K562 (cell line): ENCODE measurements around the gene MMP7. TPM values are rescaled to one million over a fixed set of nuclear protein-coding genes. Genes with fewer than 3 reads are reported as not detected.

ENCODE experiments used
- ATAC-seq: fragments of 200-7000 bp; cut with Tn5 transposase; 3 replicates; pipeline ENCODE4 v1.9.1; 2020; ENCODE audit warnings: moderate library complexity
- BruUV-seq: library from RNA; stranded (reverse); fragments of 400-500 nt; replicated peaks from 2 replicates; lab custom pipeline; 2021; lab: Mats Ljungman, UMichigan
- CTCF ChIA-PET: fragments of 300-600 bp; formaldehyde crosslinking; extraction: SDS; loops from one replicate; lab custom pipeline; 2021; ENCODE audit warnings: low intra/inter-chr PET ratio; lab: Yijun Ruan, JAX
- POLR2A ChIA-PET: fragments of 300-600, 350-650 bp; sonication (Branson Sonifier 250); formaldehyde crosslinking; extraction: SDS; loops from one replicate; lab custom pipeline; 2021; ENCODE audit warnings: antibody characterized with exemption, inconsistent platforms; lab: Yijun Ruan, JAX
- DNase-seq, 4 experiments: peaks; one replicate each; pipeline versions ENCODE4 v3.0.0 to v3.0.0-alpha.2; 2011 to 2018; ENCODE audit warnings: low spot score in 3 of 4, mixed read lengths in 3 of 4; ENCODE audit errors: extremely low read depth in 1 of 4
- FAIRE-seq: peaks from 2 replicates; lab custom pipeline; 2011; peaks lifted over from hg19 to GRCh38; lab: Jason Lieb, UNC
- H2AFZ ChIP-seq: 2 replicates; pipeline ENCODE4 v1.6.0; 2011; ENCODE audit warnings: low read depth, low read length, control low read depth, inconsistent platforms
- H3K27ac ChIP-seq: fragments of 200-600 bp; 3 replicates; pipeline ENCODE4 v1.8.0; 2011; ENCODE audit warnings: low read depth, mild to moderate bottlenecking, control low read depth, inconsistent platforms, low read length, moderate library complexity, mixed read lengths; ENCODE audit errors: extremely low read depth
- H3K27me3 ChIP-seq, 2 experiments: fragments of 300-600 bp in 1 of 2; 2 replicates in 1 of 2; 3 replicates in 1 of 2; pipeline versions ENCODE4 v1.6.0 to v1.8.0; 2011; ENCODE audit warnings: inconsistent platforms in 2 of 2, low read length in 2 of 2, mild to moderate bottlenecking in 1 of 2, mixed read lengths in 1 of 2, moderate library complexity in 1 of 2; ENCODE audit not compliant: control insufficient read depth in 2 of 2, insufficient read depth in 2 of 2
- H3K36me3 ChIP-seq: fragments of 300-600 bp; 3 replicates; pipeline ENCODE4 v1.8.0; 2011; ENCODE audit warnings: mild to moderate bottlenecking, low read length, inconsistent platforms; ENCODE audit not compliant: control insufficient read depth, insufficient read depth
- H3K4me1 ChIP-seq, 2 experiments: fragments of 200-600 bp in 1 of 2; replicated peaks in 1 of 2; 2 replicates in 1 of 2; 3 replicates in 1 of 2; pipeline versions ENCODE4 v1.5.1 to v1.8.0; 2011; ENCODE audit warnings: inconsistent platforms in 2 of 2, low read length in 2 of 2, mild to moderate bottlenecking in 1 of 2, mixed read lengths in 1 of 2, moderate library complexity in 1 of 2; ENCODE audit not compliant: control insufficient read depth in 2 of 2, insufficient read depth in 2 of 2
- H3K4me2 ChIP-seq: 2 replicates; pipeline ENCODE4 v1.6.1; 2011; ENCODE audit warnings: low read length, control low read depth, inconsistent platforms, mixed read lengths; ENCODE audit not compliant: insufficient read depth
- H3K4me3 ChIP-seq: fragments of 200-600 bp; sonication (generic), shearing (Covaris generic); 2 replicates; pipeline ENCODE4 v1.5.1; 2016; ENCODE audit warnings: control low read depth, inconsistent platforms
- H3K79me2 ChIP-seq: fragments of 200-600 bp; 3 replicates; pipeline ENCODE4 v1.8.0; 2011; ENCODE audit warnings: low read length, inconsistent platforms; ENCODE audit not compliant: control insufficient read depth, insufficient read depth
- H3K9ac ChIP-seq, 2 experiments: 2 replicates each; pipeline versions ENCODE4 v1.6.0 to v1.6.1; 2011; ENCODE audit warnings: low read depth in 2 of 2, low read length in 2 of 2, control low read depth in 1 of 2, inconsistent platforms in 1 of 2, mild to moderate bottlenecking in 1 of 2, mixed read lengths in 1 of 2; ENCODE audit not compliant: insufficient read depth in 1 of 2
- H3K9me1 ChIP-seq: one replicate; pipeline ENCODE4 v1.6.0; 2011; ENCODE audit warnings: inconsistent platforms, mild to moderate bottlenecking, low read length, moderate library complexity; ENCODE audit not compliant: control insufficient read depth, insufficient read depth
- H3K9me3 ChIP-seq: replicated peaks from 2 replicates; pipeline ENCODE4 v1.5.1; 2011; ENCODE audit warnings: low read depth, low read length, inconsistent platforms; ENCODE audit not compliant: control insufficient read depth, insufficient read depth
- H4K20me1 ChIP-seq: replicated peaks from 2 replicates; pipeline ENCODE4 v1.6.1; 2011; ENCODE audit warnings: low read length, inconsistent platforms, mixed read lengths; ENCODE audit not compliant: control insufficient read depth, insufficient read depth
- CBX3 ChIP-seq, 2 experiments: IDR thresholded peaks; 1 replicate in 1 of 2; 2 replicates in 1 of 2; pipeline ENCODE4 v1.6.1; 2012; ENCODE audit warnings: inconsistent platforms in 2 of 2, low read length in 2 of 2, borderline replicate concordance in 1 of 2, control low read depth in 1 of 2
- DDX20 ChIP-seq: fragments of 450-650 bp; IDR thresholded peaks from 2 replicates; pipeline ENCODE4 v1.6.1; 2016; ENCODE audit warnings: missing genetic modification characterization, low read depth, mild to moderate bottlenecking, missing compliant biosample characterization, moderate library complexity
- NFE2 ChIP-seq: IDR thresholded peaks from 2 replicates; pipeline ENCODE4 v1.6.1; 2014; ENCODE audit warnings: antibody characterized with exemption, low read depth
- NFRKB ChIP-seq: fragments of 450-650 bp; IDR thresholded peaks from 2 replicates; pipeline ENCODE4 v1.6.1; 2016; ENCODE audit warnings: low read depth
- PHF8 ChIP-seq: fragments of 200-600 bp; sonication (generic); IDR thresholded peaks from 2 replicates; pipeline ENCODE4 v1.6.1; 2012; ENCODE audit warnings: mixed run types, mild to moderate bottlenecking, inconsistent platforms, low read length, moderate library complexity, borderline replicate concordance
- RBM25 ChIP-seq: fragments of 200-400 bp; formaldehyde crosslinking; IDR thresholded peaks from 2 replicates; pipeline ENCODE4 v1.6.1; 2018; ENCODE audit warnings: low read length, low read depth, moderate library complexity; ENCODE audit not compliant: severe bottlenecking
- RHOXF2B ChIP-seq: fragments of 250-450 bp; sonication (Bioruptor Pico); conservative IDR thresholded peaks from 2 replicates; pipeline ENCODE4 v1.5.1; 2021
- SAFB2 ChIP-seq: fragments of 200-400 bp; formaldehyde crosslinking; IDR thresholded peaks from 2 replicates; pipeline ENCODE4 v1.6.1; 2018; ENCODE audit warnings: borderline replicate concordance, low read length, low read depth, moderate library complexity; ENCODE audit not compliant: severe bottlenecking
- TRIM24 ChIP-seq, 2 experiments: fragments of 450-650 bp; IDR thresholded peaks; 2 replicates each; pipeline ENCODE4 v1.6.1; 2016
- ZBTB17 ChIP-seq: fragments of 450-650 bp; formaldehyde crosslinking; IDR thresholded peaks from 2 replicates; pipeline ENCODE4 v1.4.0; 2020; ENCODE audit warnings: mild to moderate bottlenecking
- ZMIZ1 ChIP-seq, 2 experiments: fragments of 150-350 bp in 1 of 2; IDR thresholded peaks; 2 replicates each; pipeline ENCODE4 v1.6.1; 2012 to 2016; ENCODE audit warnings: low read depth in 2 of 2, low read length in 2 of 2, mild to moderate bottlenecking in 1 of 2, moderate library complexity in 1 of 2
- ZNF263 ChIP-seq: sonication (generic); formaldehyde crosslinking; IDR thresholded peaks from 2 replicates; pipeline ENCODE4 v1.8.0; 2022; ENCODE audit warnings: mild to moderate bottlenecking, missing genetic modification reagents, borderline replicate concordance
- ZNF354B ChIP-seq: fragments of 250-450 bp; sonication (Bioruptor Pico); IDR thresholded peaks from 2 replicates; pipeline ENCODE4 v1.4.0; 2020
- ZNF395 ChIP-seq: fragments of 200-800 bp; sonication (Bioruptor generic); IDR thresholded peaks from 2 replicates; pipeline ENCODE4 v1.6.1; 2017; ENCODE audit warnings: missing genetic modification characterization, missing compliant biosample characterization
- ZNF551 ChIP-seq: fragments of 250-450 bp; sonication (Bioruptor Pico); IDR thresholded peaks from 2 replicates; pipeline ENCODE4 v1.5.0; 2021; ENCODE audit warnings: mild to moderate bottlenecking, moderate library complexity
- ZNF766 ChIP-seq: fragments of 200-800 bp; sonication (Bioruptor generic); conservative IDR thresholded peaks from 2 replicates; pipeline ENCODE4 v1.6.1; 2016; ENCODE audit warnings: missing genetic modification characterization, missing compliant biosample characterization
- WGBS: fragments of 100-300 bp; shearing (Covaris generic); methylation state at CpG from one replicate; pipeline ENCODE4 v1.1.6; 2016; ENCODE audit warnings: low coverage, mixed read lengths; ENCODE audit not compliant: insufficient coverage; ENCODE audit errors: missing lambda C conversion rate; 5-methylcytosine and 5-hydroxymethylcytosine counted together
- in situ Hi-C: fragments of 300-500 bp; cut with MboI; formaldehyde crosslinking; loops from 4 replicates; pipeline ENCODE4 v1.15.0; 2018; ENCODE audit warnings: inconsistent platforms, mixed read lengths
- intact Hi-C: fragments of 100-400 bp; cut with micrococcal nuclease; formaldehyde crosslinking; loops from 2 replicates; pipeline ENCODE4 v1.14.2; 2022
- polyA plus RNA-seq, 8 experiments: library from polyadenylated mRNA; depleted of rRNA in 4 of 8; stranded (reverse) in 5 of 8; unstranded in 3 of 8; fragments of >200 nt; fragmentation: Nextera tagmentation in 2 of 8; fragmentation: Illumina TruSeq in 1 of 8; extraction: Ambion mirVana in 2 of 8; extraction: Trizol in 1 of 8; gene quantifications; 2 replicates each; pipeline versions ENCODE4 v1.2.1 to v1.2.3, GENCODE V29; 2011 to 2014; ENCODE audit warnings: inconsistent platforms in 1 of 8, missing spikeins in 1 of 8
- total RNA-seq, 7 experiments: library from RNA; depleted of rRNA in 6 of 7; stranded (reverse); fragments of >200 nt in 6 of 7; fragmentation: Illumina TruSeq in 2 of 7; extraction: Trizol in 2 of 7; gene quantifications; 2 replicates each; pipeline versions ENCODE4 v1.2.1 to v1.2.3, GENCODE V29; 2011 to 2021; ENCODE audit warnings: low replicate concordance in 1 of 7
- TF ChIP-seq, protein P1 (sequence below): fragments of 200-800 bp; sonication (Bioruptor generic); IDR thresholded peaks from 2 replicates; pipeline ENCODE4 v1.6.1; 2017; ENCODE audit warnings: missing genetic modification characterization, missing compliant biosample characterization

Gene MMP7
- total and polyA plus RNA-seq, 9 of the 15 experiments (the other 6 are each of a cell fraction or from before 2014, with no cell fraction given) = 0.13 TPM; not detected in 8

- WGBS = 0% methylated on average over 1 of the region's 1 CpG
- Histone ChIP-seq H4K20me1 (no peaks in the 10 kb centered on the region), H2AFZ (peak overlapping the region; percentile 76), H3K27ac (peak overlapping the region; percentile 51), H3K9me1 (no peaks in the 10 kb centered on the region), H3K9ac (peak overlapping the region; percentile 8 to 59; a peak in 2 of 4 replicates), H3K4me1 (peaks cover 7 to 18% of the 10 kb centered on the region in 2 experiments), H3K4me3 (no peak overlapping the region), H3K36me3 (no peaks in the 10 kb centered on the region), H3K9me3 (no peaks in the 10 kb centered on the region), H3K27me3 (no peaks in the 10 kb centered on the region), H3K79me2 (no peaks in the 10 kb centered on the region), H3K4me2 (peak overlapping the region; percentile 20)
- FAIRE-seq (peak; percentile 73), ATAC-seq (peak; percentile 94), DNase-seq (peak in 3 of 4 experiments; percentile 16 to 62 (median 43))
- ChIA-PET POLR2A (interaction anchor here (0.7 to 1.2 kb wide), 2 partner anchors 10 to 16 kb away, joined by 4 to 5 read pairs; no protein-coding TSS in a partner anchor), CTCF (no interaction called here)
- intact Hi-C loops = loop anchor here (5.0 kb wide), 1 partner anchor 85 kb away; no protein-coding TSS in a partner anchor
- in situ Hi-C loops = no loop called here
- BruUV-seq = no TSS peak
- TF ChIP-seq NFE2 (no peak), ZBTB17 (CRISPR knock-in tag) (peak; percentile 77), NFRKB (peak; percentile 39; the same call in 1 of the 2 replicates), ZNF766 (CRISPR knock-in tag) (peak; percentile 18), ZMIZ1 (IDR thresholded peaks at IDR 0.05; ENCODE audit: low read depth in 2 of 2, low read length in 2 of 2) (no peak), CBX3 (IDR thresholded peaks at IDR 0.05; ENCODE audit: borderline replicate concordance in 1 of 2, low read length in 2 of 2) (peak in 1 of 2 experiments; percentile 18; a peak in 1 of 3 replicates), ZNF263 (CRISPR knock-in tag) (no peak), RBM25 (no peak), TRIM24 (IDR thresholded peaks at IDR 0.05) (no peak), PHF8 (peak; percentile 22; the same call in 1 of the 2 replicates), ZNF395 (peak; percentile 71; the same call in 1 of the 2 replicates), DDX20 (tag) (no peak), ZNF354B (0 out of 2 replicates have a peak, but pooled peaks have one; percentile 11), SAFB2 (no peak), ZNF551 (CRISPR knock-in tag) (no peak), RHOXF2B (CRISPR knock-in tag) (no peak)
- TF ChIP-seq, protein P1, sequence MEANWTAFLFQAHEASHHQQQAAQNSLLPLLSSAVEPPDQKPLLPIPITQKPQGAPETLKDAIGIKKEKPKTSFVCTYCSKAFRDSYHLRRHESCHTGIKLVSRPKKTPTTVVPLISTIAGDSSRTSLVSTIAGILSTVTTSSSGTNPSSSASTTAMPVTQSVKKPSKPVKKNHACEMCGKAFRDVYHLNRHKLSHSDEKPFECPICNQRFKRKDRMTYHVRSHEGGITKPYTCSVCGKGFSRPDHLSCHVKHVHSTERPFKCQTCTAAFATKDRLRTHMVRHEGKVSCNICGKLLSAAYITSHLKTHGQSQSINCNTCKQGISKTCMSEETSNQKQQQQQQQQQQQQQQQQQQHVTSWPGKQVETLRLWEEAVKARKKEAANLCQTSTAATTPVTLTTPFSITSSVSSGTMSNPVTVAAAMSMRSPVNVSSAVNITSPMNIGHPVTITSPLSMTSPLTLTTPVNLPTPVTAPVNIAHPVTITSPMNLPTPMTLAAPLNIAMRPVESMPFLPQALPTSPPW (CRISPR knock-in tag) = no peak
Measured at GRCh38 chr11:102476812-102477211, 53.7 kb downstream of the MMP7 start.
